ENCODE data around the gene CES3. TPM values are rescaled to one million over a fixed set of nuclear protein-coding genes. Genes with fewer than 3 reads are reported as not detected.

Gene CES3
- total RNA-seq, 2 experiments from 2014 or later, result 1.1 to 1.3 TPM

DNA sequence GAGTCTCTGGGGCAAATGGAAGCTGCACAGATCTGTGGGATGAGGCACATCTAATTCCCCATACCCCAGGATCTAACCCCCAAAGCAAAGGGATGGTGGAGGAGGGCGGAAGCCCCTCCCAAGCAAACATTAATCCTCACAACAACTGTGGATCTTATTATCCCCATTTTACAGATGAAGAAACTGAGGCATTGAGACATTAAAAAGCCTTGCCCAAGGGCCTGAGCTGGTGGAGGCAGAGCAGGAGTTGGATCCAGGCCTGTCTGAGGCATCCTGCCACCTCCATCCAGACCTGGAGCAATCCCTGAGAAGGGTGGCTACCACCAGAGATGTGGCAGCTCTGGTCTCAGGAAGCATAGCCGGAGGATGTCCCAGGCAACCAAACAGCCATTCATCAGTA is 50.2 kb downstream of the CES3 start:
- no peak overlapping the region for H3K4me3 ChIP-seq (ENCODE audit: low read length)
- Mint-ChIP-seq H3K36me3 (ENCODE audit: low read depth) (peaks cover 5% of the 10 kb centered on the region), H3K4me1 (ENCODE audit: low read depth) (no peaks in the 10 kb centered on the region), H3K27ac (no peak overlapping the region), H3K9me3 (no peaks in the 10 kb centered on the region), H3K4me3 (no peak overlapping the region), H3K27me3 (no peaks in the 10 kb centered on the region)
- H3K27ac ChIP-seq (ENCODE audit: low read depth in 1 of 2, low read length in 2 of 2), result no peak overlapping the region
- CTCF ChIA-PET, result no interaction called here
- H3K9me3 ChIP-seq (ENCODE audit: control insufficient read depth in 1 of 2, insufficient read depth in 1 of 2, low read length in 2 of 2), result no peaks in the 10 kb centered on the region
- POLR2A ChIA-PET, result no interaction called here
- peaks cover 19% of the 10 kb centered on the region for H3K4me1 ChIP-seq (ENCODE audit: insufficient read depth, low read length)
- no peaks in the 10 kb centered on the region for H3K36me3 ChIP-seq (ENCODE audit: insufficient read depth, low read length)
- H3K27me3 ChIP-seq (ENCODE audit: control insufficient read depth in 1 of 2, insufficient read depth in 2 of 2, low read length in 2 of 2), result peaks cover 0 to 2% of the 10 kb centered on the region in 2 experiments
- TF ChIP-seq, protein P1, sequence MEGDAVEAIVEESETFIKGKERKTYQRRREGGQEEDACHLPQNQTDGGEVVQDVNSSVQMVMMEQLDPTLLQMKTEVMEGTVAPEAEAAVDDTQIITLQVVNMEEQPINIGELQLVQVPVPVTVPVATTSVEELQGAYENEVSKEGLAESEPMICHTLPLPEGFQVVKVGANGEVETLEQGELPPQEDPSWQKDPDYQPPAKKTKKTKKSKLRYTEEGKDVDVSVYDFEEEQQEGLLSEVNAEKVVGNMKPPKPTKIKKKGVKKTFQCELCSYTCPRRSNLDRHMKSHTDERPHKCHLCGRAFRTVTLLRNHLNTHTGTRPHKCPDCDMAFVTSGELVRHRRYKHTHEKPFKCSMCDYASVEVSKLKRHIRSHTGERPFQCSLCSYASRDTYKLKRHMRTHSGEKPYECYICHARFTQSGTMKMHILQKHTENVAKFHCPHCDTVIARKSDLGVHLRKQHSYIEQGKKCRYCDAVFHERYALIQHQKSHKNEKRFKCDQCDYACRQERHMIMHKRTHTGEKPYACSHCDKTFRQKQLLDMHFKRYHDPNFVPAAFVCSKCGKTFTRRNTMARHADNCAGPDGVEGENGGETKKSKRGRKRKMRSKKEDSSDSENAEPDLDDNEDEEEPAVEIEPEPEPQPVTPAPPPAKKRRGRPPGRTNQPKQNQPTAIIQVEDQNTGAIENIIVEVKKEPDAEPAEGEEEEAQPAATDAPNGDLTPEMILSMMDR (IDR thresholded peaks at IDR 0.05), result no peak
- DNase-seq, result no peak
- no peak for ATAC-seq (ENCODE audit: poor library complexity)
- intact Hi-C loops (cut with DNase I, micrococcal nuclease), result loop anchor here in 1 of 2 experiments (10.0 kb wide), 1 partner anchor 174 kb away; the partner anchor contains the start of gene MATCAP1

GRCh38 chr16:67013233-67013822 is 52.3 kb downstream of the CES3 start:
- no peaks in the 10 kb centered on the region for H3K36me3 ChIP-seq (ENCODE audit: insufficient read depth, low read length)
- no peak for DNase-seq
- H3K9me3 ChIP-seq (ENCODE audit: control insufficient read depth in 1 of 2, insufficient read depth in 1 of 2, low read length in 2 of 2), result no peaks in the 10 kb centered on the region
- H3K4me3 Mint-ChIP-seq, result peak overlapping the region; percentile 62
- intact Hi-C loops (cut with DNase I, micrococcal nuclease), result loop anchor here in 1 of 2 experiments (10.0 kb wide), 1 partner anchor 171 kb away; the partner anchor contains the start of gene MATCAP1
- no peak for ATAC-seq (ENCODE audit: poor library complexity)
- ChIA-PET POLR2A (interaction anchor here (0.6 to 3.0 kb wide), 18 partner anchors 9 to 860 kb away, joined by 3 to 34 read pairs (median 3); partner anchors contain the start of genes CBFB, FBXL8, NAE1 and TRADD), CTCF (interaction anchor here (1.0 to 2.2 kb wide), 9 partner anchors 18 to 172 kb away, joined by 3 to 13 read pairs (median 4); no protein-coding TSS in a partner anchor)
- H3K27ac Mint-ChIP-seq, result no peak overlapping the region
- no peaks in the 10 kb centered on the region for H3K36me3 Mint-ChIP-seq (ENCODE audit: low read depth)
- H3K4me1 Mint-ChIP-seq (ENCODE audit: low read depth), result no peaks in the 10 kb centered on the region
- no peaks in the 10 kb centered on the region for H3K27me3 Mint-ChIP-seq
- no peak overlapping the region for H3K27ac ChIP-seq (ENCODE audit: low read depth in 1 of 2, low read length in 2 of 2)
- TF ChIP-seq, protein P1 (IDR thresholded peaks at IDR 0.05), result no peak
- no peaks in the 10 kb centered on the region for H3K9me3 Mint-ChIP-seq
- H3K4me3 ChIP-seq (ENCODE audit: low read length), result peak overlapping the region; percentile 51
- H3K27me3 ChIP-seq (ENCODE audit: control insufficient read depth in 1 of 2, insufficient read depth in 2 of 2, low read length in 2 of 2), result peaks cover 0 to 2% of the 10 kb centered on the region in 2 experiments
- H3K4me1 ChIP-seq (ENCODE audit: insufficient read depth, low read length), result peaks cover 26% of the 10 kb centered on the region

DNA sequence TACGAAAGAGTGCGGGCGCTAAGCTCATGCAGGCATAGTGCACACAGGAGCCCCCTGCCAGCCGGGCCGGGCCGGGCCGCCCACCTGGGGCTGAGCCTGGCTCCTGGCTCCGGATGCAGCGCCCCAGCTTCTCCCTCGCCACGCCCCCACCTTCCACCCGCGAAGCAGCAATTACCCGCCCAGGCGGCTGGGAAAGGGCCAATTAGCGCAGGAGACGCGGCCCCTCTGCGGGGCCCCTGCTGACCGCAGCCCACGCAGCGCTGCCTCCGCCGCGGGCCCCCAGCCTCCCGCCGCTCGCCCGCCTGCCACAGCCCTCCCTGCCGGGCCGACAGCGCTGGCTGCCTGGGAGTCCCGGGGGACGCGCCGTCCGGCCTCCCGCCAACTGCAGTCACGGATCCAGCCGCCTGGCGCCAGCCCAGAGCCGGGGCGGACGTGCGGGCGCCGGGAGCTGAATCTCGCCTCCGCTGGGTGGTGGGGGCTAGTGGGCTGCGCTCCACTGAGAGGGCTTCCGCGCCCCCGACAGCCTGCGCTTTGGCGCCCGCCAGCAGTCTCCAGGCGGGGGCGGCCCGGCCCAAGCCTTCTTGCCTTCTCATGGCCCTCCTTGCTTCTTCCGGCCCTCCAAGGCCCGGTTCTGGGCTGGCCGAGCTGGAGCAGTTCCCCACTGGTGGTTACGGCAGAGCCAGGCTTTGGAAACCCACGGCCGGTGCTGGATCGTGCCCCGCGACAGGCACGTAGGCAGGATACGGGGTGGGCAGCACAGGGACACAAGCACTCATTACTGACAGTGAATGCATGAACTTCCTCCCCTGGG is 53.0 kb downstream of the CES3 start:
- no peaks in the 10 kb centered on the region for H3K27me3 Mint-ChIP-seq
- CTCF ChIA-PET, result interaction anchor here (1.0 to 2.2 kb wide), 8 partner anchors 17 to 171 kb away, joined by 3 to 13 read pairs (median 4); no protein-coding TSS in a partner anchor
- no peaks in the 10 kb centered on the region for H3K9me3 Mint-ChIP-seq
- TF ChIP-seq, protein P1 (IDR thresholded peaks at IDR 0.05), result no peak
- ATAC-seq (ENCODE audit: poor library complexity) (peak; percentile 55), DNase-seq (peak; percentile 31 to 85 (median 63))
- POLR2A ChIA-PET, result interaction anchor here (0.6 to 3.0 kb wide), 17 partner anchors 9 to 859 kb away, joined by 3 to 34 read pairs (median 3); partner anchors contain the start of genes CBFB, FBXL8, NAE1 and TRADD
- Histone ChIP-seq H3K27ac (ENCODE audit: low read depth in 1 of 2, low read length in 2 of 2) (no peak overlapping the region), H3K9me3 (ENCODE audit: control insufficient read depth in 1 of 2, insufficient read depth in 1 of 2, low read length in 2 of 2) (no peaks in the 10 kb centered on the region), H3K4me3 (ENCODE audit: low read length) (peak overlapping the region; percentile 51), H3K27me3 (ENCODE audit: control insufficient read depth in 1 of 2, insufficient read depth in 2 of 2, low read length in 2 of 2) (peaks cover 0 to 2% of the 10 kb centered on the region in 2 experiments), H3K36me3 (ENCODE audit: insufficient read depth, low read length) (no peaks in the 10 kb centered on the region), H3K4me1 (ENCODE audit: insufficient read depth, low read length) (peaks cover 26% of the 10 kb centered on the region)
- no peaks in the 10 kb centered on the region for H3K36me3 Mint-ChIP-seq (ENCODE audit: low read depth)
- H3K4me1 Mint-ChIP-seq (ENCODE audit: low read depth), result no peaks in the 10 kb centered on the region
- intact Hi-C loops (cut with DNase I, micrococcal nuclease), result loop anchor here in 1 of 2 experiments (10.0 kb wide), 1 partner anchor 171 kb away; the partner anchor contains the start of gene MATCAP1
- H3K27ac Mint-ChIP-seq, result no peak overlapping the region
- peak overlapping the region; percentile 87 for H3K4me3 Mint-ChIP-seq

Measured in CD4-positive, alpha-beta T cell (primary cell).